ENCODE measurements around the gene POLR2J3.
"Not testable (repeated sequence)": the region's sequence is repeated elsewhere in the genome, so short reads cannot be mapped to it uniquely, and the experiment has no call there.

DNA sequence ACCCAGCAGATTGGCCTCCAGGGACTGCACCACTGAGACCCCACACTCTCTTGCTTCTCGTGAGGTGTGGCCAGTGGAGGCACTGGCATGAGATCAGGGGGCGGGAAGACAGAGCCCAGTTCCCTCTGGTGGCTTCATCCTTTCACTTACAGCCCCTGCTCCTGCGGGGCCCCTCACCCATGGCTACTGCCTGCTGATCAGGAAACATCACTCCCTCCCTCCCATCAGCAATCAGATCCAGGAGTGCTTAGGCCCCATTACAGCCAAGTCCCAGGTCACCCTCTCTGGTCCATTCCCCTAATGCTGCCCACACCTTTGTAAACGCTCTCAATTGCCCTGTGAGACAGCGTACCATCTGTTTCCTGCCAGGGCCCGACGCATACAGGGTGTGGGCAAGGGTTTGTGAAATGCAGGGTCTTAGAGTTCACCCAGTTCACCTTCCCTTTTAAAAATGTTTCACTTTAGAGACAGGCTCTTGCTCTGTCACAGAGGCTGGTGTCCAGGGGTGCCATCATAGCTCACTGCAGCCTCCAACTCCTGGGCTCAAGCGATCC, 37.2 kb downstream of the POLR2J3 start:
- not testable (repeated sequence) for TF ChIP-seq CTCF (IDR thresholded peaks at IDR 0.05; ENCODE audit: low read depth, low read length); EZH2phosphoT487 (IDR thresholded peaks at IDR 0.05; ENCODE audit: low read depth)
